MCF 10A (cell line): Measurements from ENCODE around the gene PIGB. TPM values are rescaled to one million over a fixed set of nuclear protein-coding genes. Genes with fewer than 3 reads are reported as not detected.

Source experiments
- BruUV-seq: library from RNA; stranded (reverse); fragments of 400-500 nt; replicated peaks from 2 replicates; lab custom pipeline; 2021; lab: Mats Ljungman, UMichigan
- CTCF ChIA-PET: fragments of 300-600 bp; sonication (Branson Sonifier 250); formaldehyde crosslinking; extraction: SDS; loops from one replicate; lab custom pipeline; 2021; ENCODE audit warnings: antibody characterized with exemption, inconsistent platforms; lab: Yijun Ruan, JAX
- POLR2A ChIA-PET: fragments of 300-600, 350-650 bp; sonication (Branson Sonifier 250); formaldehyde crosslinking; extraction: SDS; loops from one replicate; lab custom pipeline; 2020; ENCODE audit warnings: antibody characterized with exemption, inconsistent platforms; lab: Yijun Ruan, JAX
- DNase-seq: peaks from one replicate; pipeline ENCODE4 v3.0.0-alpha.2; 2018; ENCODE audit not compliant: unreplicated experiment
- H3K27ac Mint-ChIP-seq: one replicate; pipeline ENCODE4 v1.8.0; 2022; ENCODE audit warnings: mild to moderate bottlenecking, low read depth, mixed read lengths; ENCODE audit not compliant: unreplicated experiment
- H3K27me3 Mint-ChIP-seq: one replicate; pipeline ENCODE4 v1.8.0; 2022; ENCODE audit warnings: mixed read lengths; ENCODE audit not compliant: insufficient read depth, unreplicated experiment
- H3K36me3 Mint-ChIP-seq: one replicate; pipeline ENCODE4 v1.8.0; 2022; ENCODE audit warnings: mild to moderate bottlenecking, moderate library complexity, mixed read lengths; ENCODE audit not compliant: insufficient read depth, unreplicated experiment
- H3K4me1 Mint-ChIP-seq: one replicate; pipeline ENCODE4 v1.8.0; 2022; ENCODE audit warnings: mixed read lengths; ENCODE audit not compliant: insufficient read depth, unreplicated experiment
- H3K4me3 Mint-ChIP-seq: one replicate; pipeline ENCODE4 v1.8.0; 2022; ENCODE audit warnings: mild to moderate bottlenecking, moderate library complexity, mixed read lengths; ENCODE audit not compliant: unreplicated experiment
- H3K9me3 Mint-ChIP-seq: one replicate; pipeline ENCODE4 v1.8.0; 2022; ENCODE audit warnings: mixed read lengths; ENCODE audit not compliant: unreplicated experiment
- intact Hi-C: fragments of 100-400 bp; cut with micrococcal nuclease; formaldehyde crosslinking; loops from 2 replicates; pipeline ENCODE4 v1.14.1; 2022
- total RNA-seq: library from RNA; stranded (reverse); gene quantifications from 2 replicates; pipeline ENCODE4 v1.2.3, GENCODE V29; 2022
- TF ChIP-seq, protein P1 (sequence below): fragments of 200-600 bp; IDR thresholded peaks from one replicate; pipeline ENCODE4 v1.8.0; 2022; ENCODE audit warnings: antibody characterized with exemption, mild to moderate bottlenecking; ENCODE audit not compliant: unreplicated experiment

PIGB gene
- total RNA-seq, 1 experiment from 2014 or later, result 16.2 TPM

DNA sequence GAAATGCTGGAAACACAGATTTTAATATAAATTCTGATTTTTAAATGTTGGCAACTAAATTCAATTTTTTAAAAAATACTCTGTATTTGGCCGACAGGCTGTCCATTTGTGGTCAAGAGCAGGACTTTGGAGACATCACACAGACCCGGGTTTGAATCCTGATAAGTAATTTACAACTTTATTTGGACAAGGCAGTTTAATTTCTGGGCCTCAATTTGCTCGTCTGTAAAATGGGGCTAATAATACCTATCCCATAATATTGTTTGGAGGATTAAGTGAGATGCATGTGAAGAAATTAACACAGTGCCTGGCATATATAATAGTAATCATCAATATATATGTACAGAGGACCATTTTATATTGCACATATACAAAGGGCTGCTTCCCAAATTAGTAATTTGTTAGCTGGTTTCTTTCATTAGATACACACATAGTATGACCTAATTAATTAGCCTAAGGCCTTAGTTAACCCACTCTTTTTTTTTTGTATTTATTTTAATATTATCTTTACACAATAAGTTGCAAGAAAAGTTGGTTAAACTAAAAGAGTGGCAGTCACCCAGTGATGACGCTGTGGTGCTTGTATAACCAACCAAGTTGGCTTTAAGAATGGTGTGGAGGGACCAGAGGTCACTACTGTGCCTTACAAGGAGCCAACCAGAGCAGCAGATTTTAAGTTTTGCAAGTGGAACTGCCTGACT, 665 bp downstream of the PIGB start:
- Mint-ChIP-seq H3K9me3 (no peaks in the 10 kb centered on the region), H3K4me1 (peaks cover 15% of the 10 kb centered on the region), H3K27ac (peak overlapping the region; percentile 98), H3K4me3 (peak overlapping the region; percentile 93), H3K27me3 (no peaks in the 10 kb centered on the region), H3K36me3 (peaks cover 18% of the 10 kb centered on the region)
- peak; percentile 22 for DNase-seq
- TSS peak; percentile 67 for BruUV-seq
- TF ChIP-seq, protein P1, sequence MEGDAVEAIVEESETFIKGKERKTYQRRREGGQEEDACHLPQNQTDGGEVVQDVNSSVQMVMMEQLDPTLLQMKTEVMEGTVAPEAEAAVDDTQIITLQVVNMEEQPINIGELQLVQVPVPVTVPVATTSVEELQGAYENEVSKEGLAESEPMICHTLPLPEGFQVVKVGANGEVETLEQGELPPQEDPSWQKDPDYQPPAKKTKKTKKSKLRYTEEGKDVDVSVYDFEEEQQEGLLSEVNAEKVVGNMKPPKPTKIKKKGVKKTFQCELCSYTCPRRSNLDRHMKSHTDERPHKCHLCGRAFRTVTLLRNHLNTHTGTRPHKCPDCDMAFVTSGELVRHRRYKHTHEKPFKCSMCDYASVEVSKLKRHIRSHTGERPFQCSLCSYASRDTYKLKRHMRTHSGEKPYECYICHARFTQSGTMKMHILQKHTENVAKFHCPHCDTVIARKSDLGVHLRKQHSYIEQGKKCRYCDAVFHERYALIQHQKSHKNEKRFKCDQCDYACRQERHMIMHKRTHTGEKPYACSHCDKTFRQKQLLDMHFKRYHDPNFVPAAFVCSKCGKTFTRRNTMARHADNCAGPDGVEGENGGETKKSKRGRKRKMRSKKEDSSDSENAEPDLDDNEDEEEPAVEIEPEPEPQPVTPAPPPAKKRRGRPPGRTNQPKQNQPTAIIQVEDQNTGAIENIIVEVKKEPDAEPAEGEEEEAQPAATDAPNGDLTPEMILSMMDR, result no peak
- intact Hi-C loops, result loop anchor here (1.0 kb wide), 3 partner anchors 89 to 322 kb away; partner anchors contain the start of genes CCPG1 and PIERCE2
- ChIA-PET POLR2A (interaction anchor here (0.6 to 3.3 kb wide), 27 partner anchors 9 to 1410 kb away, joined by 3 to 22 read pairs (median 4); partner anchors contain the start of genes CCPG1, PIERCE2 and RSL24D1), CTCF (interaction anchor here (0.6 to 2.3 kb wide), 9 partner anchors 9 to 639 kb away, joined by 3 to 12 read pairs (median 3); partner anchors contain the start of genes CCPG1 and PIERCE2)

DNA sequence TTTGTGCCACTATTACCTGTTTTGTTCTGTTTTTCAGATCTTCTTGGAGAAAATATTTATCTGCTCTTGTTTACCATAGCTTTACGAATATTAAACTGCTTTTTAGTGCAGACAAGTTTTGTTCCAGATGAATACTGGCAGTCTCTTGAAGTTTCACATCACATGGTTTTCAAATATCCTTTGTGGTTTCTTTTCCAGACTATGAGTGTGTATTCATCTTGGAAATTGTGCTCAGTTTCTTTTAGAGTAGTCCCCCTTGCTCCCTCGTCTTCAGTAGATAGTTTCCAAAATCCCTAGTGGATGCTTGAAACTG, 1.2 kb downstream of the PIGB start:
- DNase-seq, result no peak
- H3K4me3 Mint-ChIP-seq, result peak overlapping the region; percentile 93
- CTCF ChIA-PET, result interaction anchor here (1.0 to 1.7 kb wide), 3 partner anchors 9 to 115 kb away, joined by 3 read pairs; no protein-coding TSS in a partner anchor
- no peak overlapping the region for H3K27ac Mint-ChIP-seq
- no TSS peak for BruUV-seq
- no peaks in the 10 kb centered on the region for H3K9me3 Mint-ChIP-seq
- POLR2A ChIA-PET, result interaction anchor here (0.6 to 3.3 kb wide), 8 partner anchors 32 to 1394 kb away, joined by 3 to 22 read pairs (median 6); partner anchors contain the start of gene RSL24D1
- TF ChIP-seq, protein P1, result no peak
- intact Hi-C loops, result no loop called here
- peaks cover 14% of the 10 kb centered on the region for H3K4me1 Mint-ChIP-seq
- H3K36me3 Mint-ChIP-seq, result peaks cover 23% of the 10 kb centered on the region
- no peaks in the 10 kb centered on the region for H3K27me3 Mint-ChIP-seq

DNA sequence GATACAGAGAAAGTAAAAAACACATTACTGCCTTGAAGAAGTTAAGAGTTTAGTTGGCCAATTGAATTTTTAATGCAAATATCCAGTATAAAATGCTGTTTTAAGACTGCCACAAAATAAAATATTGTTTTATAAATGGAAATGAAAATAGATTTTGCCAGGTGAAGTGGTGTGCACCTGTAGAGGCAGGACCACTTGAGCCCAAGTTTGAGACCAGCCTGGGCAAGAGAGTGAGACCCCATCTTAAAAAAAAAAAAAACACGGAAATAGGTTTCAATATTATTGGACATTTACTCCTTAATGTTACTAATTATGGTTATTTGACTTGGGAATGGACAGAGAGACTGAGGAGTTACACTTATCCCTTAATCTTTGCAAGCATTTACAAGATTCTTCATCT, 1.9 kb downstream of the PIGB start:
- Mint-ChIP-seq H3K27ac (no peak overlapping the region), H3K4me3 (no peak overlapping the region), H3K27me3 (no peaks in the 10 kb centered on the region), H3K36me3 (peaks cover 29% of the 10 kb centered on the region), H3K4me1 (peaks cover 11% of the 10 kb centered on the region), H3K9me3 (no peaks in the 10 kb centered on the region)
- no peak for DNase-seq
- intact Hi-C loops, result no loop called here
- POLR2A ChIA-PET, result no interaction called here
- TF ChIP-seq, protein P1, result no peak
- BruUV-seq, result no TSS peak
- CTCF ChIA-PET, result no interaction called here

DNA sequence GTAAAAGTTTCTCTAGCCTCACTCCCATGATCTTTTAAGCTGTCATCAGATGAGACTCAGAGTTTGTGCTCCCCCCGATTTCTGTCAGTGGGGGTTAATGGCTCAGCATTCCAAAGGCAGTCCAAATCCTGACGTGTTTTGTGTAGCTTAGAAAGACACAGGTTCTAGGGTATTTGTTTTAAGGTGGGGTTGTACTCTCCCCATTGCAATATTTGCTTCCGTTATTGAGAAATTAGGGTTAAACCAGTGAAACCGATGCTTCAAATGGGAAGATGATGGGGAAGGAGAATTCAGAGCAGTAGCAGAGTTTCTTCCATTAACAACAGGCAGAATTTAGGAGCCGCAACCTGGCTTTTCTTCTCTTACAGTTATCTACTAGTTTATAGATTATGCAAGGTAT, 3.4 kb downstream of the PIGB start:
- Mint-ChIP-seq H3K27ac (no peak overlapping the region), H3K4me3 (no peak overlapping the region), H3K36me3 (peaks cover 23% of the 10 kb centered on the region), H3K4me1 (peaks cover 3% of the 10 kb centered on the region), H3K9me3 (no peaks in the 10 kb centered on the region), H3K27me3 (no peaks in the 10 kb centered on the region)
- TF ChIP-seq, protein P1, result no peak
- DNase-seq, result no peak
- POLR2A ChIA-PET, result no interaction called here
- CTCF ChIA-PET, result interaction anchor here (0.7 kb wide), 1 partner anchor 85 kb away, joined by 5 read pairs; the partner anchor contains the start of genes CCPG1 and PIERCE2
- no TSS peak for BruUV-seq
- intact Hi-C loops, result no loop called here
